Measurements from ENCODE around the gene ADNP. TPM values are rescaled to one million over a fixed set of nuclear protein-coding genes. Genes with fewer than 3 reads are reported as not detected.
A peak's percentile ranks its signal among the peaks of the same experiment; 100 is the strongest.

Gene ADNP
- total RNA-seq, 1 donor = 23.5 TPM

GRCh38 chr20:50865591-50865990, 65.6 kb downstream of the ADNP start:
- TF ChIP-seq, protein P1, sequence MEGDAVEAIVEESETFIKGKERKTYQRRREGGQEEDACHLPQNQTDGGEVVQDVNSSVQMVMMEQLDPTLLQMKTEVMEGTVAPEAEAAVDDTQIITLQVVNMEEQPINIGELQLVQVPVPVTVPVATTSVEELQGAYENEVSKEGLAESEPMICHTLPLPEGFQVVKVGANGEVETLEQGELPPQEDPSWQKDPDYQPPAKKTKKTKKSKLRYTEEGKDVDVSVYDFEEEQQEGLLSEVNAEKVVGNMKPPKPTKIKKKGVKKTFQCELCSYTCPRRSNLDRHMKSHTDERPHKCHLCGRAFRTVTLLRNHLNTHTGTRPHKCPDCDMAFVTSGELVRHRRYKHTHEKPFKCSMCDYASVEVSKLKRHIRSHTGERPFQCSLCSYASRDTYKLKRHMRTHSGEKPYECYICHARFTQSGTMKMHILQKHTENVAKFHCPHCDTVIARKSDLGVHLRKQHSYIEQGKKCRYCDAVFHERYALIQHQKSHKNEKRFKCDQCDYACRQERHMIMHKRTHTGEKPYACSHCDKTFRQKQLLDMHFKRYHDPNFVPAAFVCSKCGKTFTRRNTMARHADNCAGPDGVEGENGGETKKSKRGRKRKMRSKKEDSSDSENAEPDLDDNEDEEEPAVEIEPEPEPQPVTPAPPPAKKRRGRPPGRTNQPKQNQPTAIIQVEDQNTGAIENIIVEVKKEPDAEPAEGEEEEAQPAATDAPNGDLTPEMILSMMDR (IDR thresholded peaks at IDR 0.05; ENCODE audit: extremely low read depth, low read depth, low read length) = no peak

GRCh38 chr20:50865114-50865513, 66.1 kb downstream of the ADNP start:
- DNase-seq (ENCODE audit: insufficient read length, low spot score, missing footprints) = peak; percentile 36
- no peaks in the 10 kb centered on the region for H4K20me1 ChIP-seq (ENCODE audit: insufficient read depth, low read length)
- H2AFZ ChIP-seq (ENCODE audit: low read length) = no peak overlapping the region
- no peaks in the 10 kb centered on the region for H3K79me2 ChIP-seq (ENCODE audit: insufficient read depth, low read length)
- no peak overlapping the region for H3K27ac ChIP-seq (ENCODE audit: low read depth, low read length)
- no peaks in the 10 kb centered on the region for H3K9me3 ChIP-seq (ENCODE audit: low read depth, low read length)
- TF ChIP-seq, protein P1 (IDR thresholded peaks at IDR 0.05; ENCODE audit: extremely low read depth, low read depth, low read length) = no peak
- no peaks in the 10 kb centered on the region for H3K36me3 ChIP-seq (ENCODE audit: insufficient read depth, low read length)
- H3K4me1 ChIP-seq (ENCODE audit: insufficient read depth, low read length) = no peaks in the 10 kb centered on the region
- H3K4me2 ChIP-seq (ENCODE audit: insufficient read depth, low read length) = no peak overlapping the region
- H3K4me3 ChIP-seq (ENCODE audit: insufficient read depth, low read length) = no peak overlapping the region
- no peaks in the 10 kb centered on the region for H3K27me3 ChIP-seq (ENCODE audit: insufficient read depth, low read length)

More at GRCh38 chr20:50865591-50865990, 65.6 kb downstream of the ADNP start:
- Histone ChIP-seq H3K36me3 (ENCODE audit: insufficient read depth, low read length) (no peaks in the 10 kb centered on the region), H3K4me3 (ENCODE audit: insufficient read depth, low read length) (no peak overlapping the region), H3K27ac (ENCODE audit: low read depth, low read length) (no peak overlapping the region), H3K4me2 (ENCODE audit: insufficient read depth, low read length) (no peak overlapping the region), H3K9me3 (ENCODE audit: low read depth, low read length) (no peaks in the 10 kb centered on the region), H2AFZ (ENCODE audit: low read length) (no peak overlapping the region), H4K20me1 (ENCODE audit: insufficient read depth, low read length) (no peaks in the 10 kb centered on the region), H3K4me1 (ENCODE audit: insufficient read depth, low read length) (no peaks in the 10 kb centered on the region), H3K27me3 (ENCODE audit: insufficient read depth, low read length) (no peaks in the 10 kb centered on the region), H3K79me2 (ENCODE audit: insufficient read depth, low read length) (no peaks in the 10 kb centered on the region)
- peak; percentile 57 for DNase-seq (ENCODE audit: insufficient read length, low spot score, missing footprints)

DNA sequence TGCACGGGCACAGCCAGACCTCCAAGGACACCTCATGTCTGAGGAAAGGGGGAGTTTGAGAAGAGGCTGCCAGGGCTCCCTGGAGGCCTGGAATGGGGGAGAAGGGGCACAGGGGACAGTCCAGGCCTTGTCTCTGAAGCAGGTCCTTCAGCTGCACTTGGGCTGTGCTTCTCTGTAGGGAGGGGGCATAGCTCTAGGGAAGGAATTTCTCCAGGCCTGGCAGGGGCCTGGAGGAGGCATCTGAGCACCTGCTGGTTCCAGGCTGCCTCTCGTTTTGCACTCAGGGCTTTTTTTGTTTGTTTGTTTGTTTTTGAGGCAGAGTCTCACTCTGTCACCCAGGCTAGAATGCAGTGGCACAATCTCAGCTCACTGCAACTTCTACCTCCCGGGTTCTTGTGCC, 68.7 kb downstream of the ADNP start:
- Histone ChIP-seq H3K4me3 (ENCODE audit: insufficient read depth, low read length) (no peak overlapping the region), H3K27ac (ENCODE audit: low read depth, low read length) (no peak overlapping the region), H2AFZ (ENCODE audit: low read length) (no peak overlapping the region), H4K20me1 (ENCODE audit: insufficient read depth, low read length) (no peaks in the 10 kb centered on the region), H3K36me3 (ENCODE audit: insufficient read depth, low read length) (no peaks in the 10 kb centered on the region), H3K4me1 (ENCODE audit: insufficient read depth, low read length) (no peaks in the 10 kb centered on the region), H3K9me3 (ENCODE audit: low read depth, low read length) (no peaks in the 10 kb centered on the region), H3K4me2 (ENCODE audit: insufficient read depth, low read length) (no peak overlapping the region), H3K27me3 (ENCODE audit: insufficient read depth, low read length) (no peaks in the 10 kb centered on the region), H3K79me2 (ENCODE audit: insufficient read depth, low read length) (no peaks in the 10 kb centered on the region)
- no peak for DNase-seq (ENCODE audit: insufficient read length, low spot score, missing footprints)
- TF ChIP-seq, protein P1 (IDR thresholded peaks at IDR 0.05; ENCODE audit: extremely low read depth, low read depth, low read length) = no peak

- no peak overlapping the region for H3K27ac ChIP-seq (ENCODE audit: low read depth, low read length)
- no peaks in the 10 kb centered on the region for H3K27me3 ChIP-seq (ENCODE audit: insufficient read depth, low read length)
- no peaks in the 10 kb centered on the region for H3K4me1 ChIP-seq (ENCODE audit: insufficient read depth, low read length)
- no peaks in the 10 kb centered on the region for H3K79me2 ChIP-seq (ENCODE audit: insufficient read depth, low read length)
- TF ChIP-seq, protein P1 (IDR thresholded peaks at IDR 0.05; ENCODE audit: extremely low read depth, low read depth, low read length) = no peak
- H3K4me3 ChIP-seq (ENCODE audit: insufficient read depth, low read length) = no peak overlapping the region
- no peaks in the 10 kb centered on the region for H3K9me3 ChIP-seq (ENCODE audit: low read depth, low read length)
- peaks cover 3% of the 10 kb centered on the region for H4K20me1 ChIP-seq (ENCODE audit: insufficient read depth, low read length)
- no peak overlapping the region for H3K4me2 ChIP-seq (ENCODE audit: insufficient read depth, low read length)
- no peaks in the 10 kb centered on the region for H3K36me3 ChIP-seq (ENCODE audit: insufficient read depth, low read length)
- no peak overlapping the region for H2AFZ ChIP-seq (ENCODE audit: low read length)
- DNase-seq (ENCODE audit: insufficient read length, low spot score, missing footprints) = peak; percentile 60
Measured at GRCh38 chr20:50861012-50861411, 70.2 kb downstream of the ADNP start.
